NAMALWA (cell line): ENCODE results near the gene PRPF38B.
A peak's percentile ranks its signal among the peaks of the same experiment; 100 is the strongest.
"Not testable (repeated sequence)": the region's sequence is repeated elsewhere in the genome, so short reads cannot be mapped to it uniquely, and the experiment has no call there.

Experiments used
- DNase-seq: peaks from one replicate; pipeline ENCODE4 v3.0.0-alpha.2; 2015; ENCODE audit warnings: low spot score

Gene PRPF38B

GRCh38 chr1:108679586-108680213 lies 12.4 kb upstream of the PRPF38B start:
- no peak for DNase-seq

DNA sequence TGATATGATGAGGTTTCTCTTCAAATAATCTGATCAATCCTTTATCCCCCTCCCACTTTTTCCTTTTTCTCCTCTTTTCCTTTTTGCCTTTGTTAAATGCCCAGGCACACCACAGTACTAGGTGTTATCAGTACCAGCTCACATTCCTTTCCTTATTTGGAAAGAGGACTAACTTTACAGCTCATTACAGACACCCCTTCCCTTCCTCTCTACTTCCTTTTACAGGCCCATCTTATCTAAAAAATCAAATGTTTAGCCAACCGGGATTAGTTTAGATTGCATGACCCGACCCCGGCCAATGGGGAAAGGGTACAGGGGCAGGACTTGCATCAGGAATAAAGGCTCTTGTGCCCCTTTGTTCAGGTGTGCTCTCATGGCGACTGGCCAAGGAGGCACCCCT lies 10.4 kb upstream of the PRPF38B start:
- DNase-seq, result not testable (repeated sequence)

DNA sequence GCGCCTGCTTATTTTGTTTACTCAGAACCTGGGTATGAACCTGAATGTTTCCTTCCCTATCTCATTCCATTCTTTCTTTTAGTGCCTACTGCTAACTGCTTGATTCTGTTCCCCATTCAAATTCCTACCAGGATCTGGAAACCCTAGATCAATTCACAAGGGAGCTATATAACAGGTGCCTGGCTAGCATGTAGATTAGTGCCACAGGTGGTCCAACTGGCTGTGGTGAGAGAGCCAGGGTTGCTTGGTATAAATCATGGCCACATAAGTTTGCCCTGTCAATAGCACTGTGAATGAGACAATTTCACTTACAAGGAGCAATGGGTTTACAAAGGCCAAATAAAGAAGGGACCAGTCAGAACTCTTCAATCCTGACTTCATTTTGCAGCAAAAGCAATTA lies 6.6 kb upstream of the PRPF38B start:
- DNase-seq, result no peak

DNA sequence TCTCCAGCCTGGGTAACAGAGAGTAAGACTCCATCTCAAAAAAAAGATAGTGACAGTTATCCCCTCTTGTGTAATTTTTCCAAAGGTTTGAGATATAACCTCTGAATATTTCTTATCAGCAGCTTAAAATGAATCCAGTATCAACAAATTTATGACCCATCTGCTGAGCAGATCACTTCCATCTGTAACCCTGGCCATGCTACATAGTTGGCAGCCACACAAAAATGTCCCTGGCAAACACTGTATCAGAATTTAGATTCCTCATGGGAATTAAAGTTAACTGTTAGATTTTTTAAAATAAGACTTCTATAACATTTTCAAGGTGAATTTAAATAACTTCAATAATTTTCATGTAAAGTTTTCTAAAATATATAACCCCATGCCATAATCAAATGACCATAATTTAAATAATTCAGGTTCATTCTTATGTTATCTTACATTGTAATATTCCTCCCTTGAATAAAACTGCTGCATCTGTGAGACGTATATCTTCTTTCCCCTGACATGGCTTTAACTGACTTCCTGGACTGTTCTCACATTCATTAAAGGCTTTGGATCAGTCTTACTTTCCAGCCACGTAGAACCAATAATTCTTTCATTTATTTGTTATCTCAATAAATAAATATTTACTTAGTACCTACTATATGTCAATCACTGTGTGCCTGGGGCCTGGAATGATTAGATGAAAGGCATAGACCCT lies 5.3 kb upstream of the PRPF38B start:
- no peak for DNase-seq

DNA sequence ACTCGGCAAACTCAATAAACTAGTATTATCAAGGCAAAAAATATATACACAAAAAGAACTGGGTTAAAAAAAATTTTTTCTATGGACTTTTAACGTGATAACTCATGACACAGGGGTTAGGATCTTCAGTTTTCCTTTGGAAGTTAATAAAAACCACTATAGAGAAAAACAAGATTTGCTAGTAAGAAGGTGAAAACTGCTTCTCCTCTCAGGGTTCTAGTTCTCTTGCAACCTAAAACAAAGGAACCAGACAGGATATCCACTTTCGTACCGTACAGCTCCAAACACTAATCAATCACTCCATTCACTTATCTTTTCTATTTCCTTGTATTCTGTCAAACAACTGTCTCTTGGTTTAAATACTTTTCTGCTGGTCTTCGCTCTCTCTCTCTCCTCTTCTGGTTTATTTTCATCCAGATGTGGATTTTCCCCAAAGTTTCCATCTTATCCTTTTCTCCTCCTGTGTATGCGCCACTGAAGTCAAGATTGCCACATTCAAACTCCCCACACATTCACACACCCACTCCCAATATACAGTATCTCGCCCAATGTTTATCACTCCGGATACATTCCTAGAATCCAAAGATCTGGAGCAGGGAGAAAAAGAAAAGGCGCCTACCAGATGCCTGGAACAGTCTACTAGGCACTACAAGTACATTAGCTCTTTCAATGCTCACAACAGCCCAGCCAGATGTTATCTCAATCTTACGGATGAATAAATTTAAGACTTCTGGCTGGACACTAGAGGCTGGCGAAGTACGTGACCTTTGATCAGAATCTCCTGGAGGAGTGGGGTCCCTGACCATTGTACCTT lies 775 bp upstream of the PRPF38B start:
- DNase-seq, result no peak

GRCh38 chr1:108692724-108693655 lies 880 bp downstream of the PRPF38B start:
- peak; percentile 87 for DNase-seq

- DNase-seq, result no peak
These were observed 3.4 kb downstream of the PRPF38B start for GRCh38 chr1:108695535-108695934.

DNA sequence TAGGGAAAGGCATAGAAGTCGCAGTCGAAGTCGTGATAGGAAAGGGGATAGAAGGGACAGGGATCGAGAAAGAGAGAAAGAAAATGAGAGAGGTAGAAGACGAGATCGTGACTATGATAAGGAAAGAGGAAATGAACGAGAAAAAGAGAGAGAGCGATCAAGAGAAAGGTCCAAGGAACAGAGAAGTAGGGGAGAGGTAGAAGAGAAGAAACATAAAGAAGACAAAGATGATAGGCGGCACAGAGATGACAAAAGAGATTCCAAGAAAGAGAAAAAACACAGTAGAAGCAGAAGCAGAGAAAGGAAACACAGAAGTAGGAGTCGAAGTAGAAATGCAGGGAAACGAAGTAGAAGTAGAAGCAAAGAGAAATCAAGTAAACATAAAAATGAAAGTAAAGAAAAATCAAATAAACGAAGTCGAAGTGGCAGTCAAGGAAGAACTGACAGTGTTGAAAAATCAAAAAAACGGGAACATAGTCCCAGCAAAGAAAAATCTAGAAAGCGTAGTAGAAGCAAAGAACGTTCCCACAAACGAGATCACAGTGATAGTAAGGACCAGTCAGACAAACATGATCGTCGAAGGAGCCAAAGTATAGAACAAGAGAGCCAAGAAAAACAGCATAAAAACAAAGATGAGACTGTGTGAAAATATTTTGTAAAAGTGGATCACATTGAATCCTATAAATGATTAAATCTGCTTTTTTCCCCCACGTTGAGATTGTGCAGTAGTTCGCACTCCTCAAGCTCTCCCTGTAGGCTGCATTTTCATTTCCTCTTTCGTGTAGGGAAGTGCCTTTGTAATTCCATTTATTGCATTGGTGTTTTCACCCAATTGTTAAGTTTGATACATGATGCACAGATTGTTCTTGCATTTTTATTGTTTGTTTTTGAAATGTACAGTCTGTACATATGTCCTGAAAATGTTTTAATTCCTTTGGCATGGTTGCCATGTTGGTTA lies 7.5 kb downstream of the PRPF38B start:
- DNase-seq, result no peak

DNA sequence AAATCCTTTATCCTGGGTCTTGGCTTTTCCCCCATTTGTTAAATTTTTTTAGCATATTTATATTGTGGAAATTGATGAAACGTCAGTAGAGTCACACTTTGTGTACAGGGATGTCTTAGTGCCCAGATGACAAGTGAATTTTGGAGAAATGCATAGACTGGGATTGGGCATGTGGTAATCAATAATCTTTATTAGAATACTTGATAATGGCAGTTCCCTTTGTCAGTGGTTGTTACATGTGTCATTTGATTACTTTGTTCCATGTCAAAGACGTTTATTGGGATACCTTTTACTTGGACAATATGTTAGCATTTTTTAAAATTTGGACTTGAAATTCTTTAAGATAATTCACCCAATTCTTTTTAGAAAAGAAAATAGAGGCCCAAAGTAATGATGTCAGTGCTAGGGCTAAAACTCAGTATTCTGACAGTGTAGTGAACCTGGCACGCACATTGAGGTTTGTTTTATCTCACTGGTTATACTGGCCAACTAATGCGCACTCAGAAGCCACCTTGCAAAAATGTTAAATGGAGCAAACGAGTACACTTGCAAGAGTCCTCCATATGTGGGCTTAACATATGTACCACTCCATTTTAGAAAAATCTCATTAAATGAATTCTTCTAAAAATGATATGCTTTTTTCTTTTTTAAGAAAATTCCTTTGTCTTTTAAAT lies 9.2 kb downstream of the PRPF38B start:
- DNase-seq, result no peak

- DNase-seq, result not testable (repeated sequence)
These were observed 10.0 kb downstream of the PRPF38B start for GRCh38 chr1:108702109-108702508.

GRCh38 chr1:108703939-108704338 lies 11.8 kb downstream of the PRPF38B start:
- no peak for DNase-seq

- no peak for DNase-seq
These were observed 12.4 kb downstream of the PRPF38B start for GRCh38 chr1:108704496-108704895.

- no peak for DNase-seq
These were observed 14.5 kb downstream of the PRPF38B start for GRCh38 chr1:108706643-108707042.

DNA sequence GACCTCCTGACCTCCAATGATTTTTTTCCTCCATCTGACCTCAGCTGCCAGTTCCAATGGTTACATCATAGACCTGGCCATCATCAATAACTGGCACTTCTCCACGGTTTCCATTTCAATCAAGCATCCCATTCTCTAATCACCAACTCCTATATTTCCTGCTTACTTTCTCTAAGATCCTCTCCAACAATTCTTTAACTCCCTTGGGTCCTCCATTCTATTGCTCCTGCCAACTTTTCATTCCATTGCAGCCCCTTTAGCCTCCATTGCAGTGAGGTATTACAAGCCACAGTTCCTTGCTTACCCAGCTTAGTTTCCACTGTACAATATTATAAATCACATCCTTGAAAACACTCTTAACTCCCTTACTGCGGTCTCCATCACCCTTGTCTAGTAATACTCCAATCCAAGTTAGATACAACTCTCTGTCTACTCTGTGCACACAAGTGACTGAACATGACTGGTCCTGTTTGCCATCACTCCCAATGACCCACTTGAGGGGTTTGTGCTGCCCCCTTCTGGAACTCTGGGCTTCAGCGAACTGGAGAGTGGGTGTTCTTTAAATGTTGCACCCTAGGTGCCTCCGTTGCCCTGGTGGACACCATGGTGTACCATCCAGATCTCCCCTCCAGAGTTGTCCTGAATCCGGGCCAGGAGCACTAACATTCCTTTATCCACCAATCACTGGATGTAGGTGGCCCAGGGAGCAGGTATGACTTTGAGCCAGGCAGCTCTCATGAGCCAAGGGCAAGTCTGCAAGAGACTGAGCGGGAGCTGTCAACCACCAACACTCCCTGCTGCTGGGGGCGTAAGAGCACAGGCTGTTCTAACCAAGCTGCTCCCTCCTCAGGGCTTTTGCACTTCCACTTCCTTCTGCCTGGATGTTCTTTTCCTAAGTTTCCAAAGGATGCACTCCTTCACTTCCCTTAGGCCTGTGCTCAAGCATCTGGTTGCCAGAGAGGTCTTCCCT lies 16.9 kb downstream of the PRPF38B start:
- DNase-seq, result peak; percentile 71

GRCh38 chr1:108712606-108713150 lies 20.6 kb downstream of the PRPF38B start, which contains the start of gene FNDC7:
Gene FNDC7 (plus strand): TSS chr1:108712908. CDS start chr1:108712934, 26 bp downstream.
- no peak for DNase-seq

- DNase-seq, result no peak
These were observed 23.8 kb downstream of the PRPF38B start for GRCh38 chr1:108715932-108716331.

DNA sequence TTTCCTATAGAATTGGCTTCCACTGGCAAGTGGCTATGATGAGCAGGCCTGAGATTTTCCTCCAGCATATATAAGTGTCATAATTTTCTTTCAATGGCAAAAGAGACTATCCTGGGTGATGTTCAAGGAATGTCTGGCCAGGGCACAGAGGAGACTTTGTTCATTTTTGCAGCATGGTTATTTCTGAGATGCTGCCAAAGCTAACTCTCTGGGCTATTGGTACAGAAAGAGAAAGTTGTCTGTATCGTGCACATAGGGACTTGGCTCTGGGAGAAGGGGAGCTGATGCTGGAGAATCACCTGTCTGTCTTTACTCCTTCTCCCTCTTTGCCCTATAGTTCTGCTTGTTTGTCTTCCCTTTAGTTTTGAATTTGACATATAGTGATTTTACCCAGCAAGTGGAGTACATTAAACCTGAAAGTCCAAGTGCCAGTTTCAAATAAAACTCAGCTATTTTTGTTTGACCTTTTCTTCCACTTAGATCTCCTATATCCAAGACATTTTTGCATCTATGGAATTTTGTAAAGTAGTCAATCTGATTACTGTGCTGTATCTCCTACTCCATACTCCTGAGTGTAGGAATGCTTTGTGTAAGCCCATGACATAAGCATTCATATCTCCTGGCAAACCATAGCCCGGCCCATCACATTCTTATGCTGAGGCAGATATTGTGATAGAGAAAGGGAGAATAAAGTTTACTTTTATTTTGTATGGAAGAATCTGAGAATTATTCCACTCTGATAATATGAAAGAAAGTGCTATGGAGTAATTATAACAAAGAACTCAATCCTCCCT lies 24.5 kb downstream of the PRPF38B start:
- no peak for DNase-seq
